RCC 7860 (cell line): Measurements from ENCODE around the gene CMTM4.
"Not testable (repeated sequence)": the region's sequence is repeated elsewhere in the genome, so short reads cannot be mapped to it uniquely, and the experiment has no call there.

ENCODE experiments used
- DNase-seq: peaks from one replicate; pipeline ENCODE4 v3.0.0-alpha.2; 2015; ENCODE audit warnings: low spot score
- FAIRE-seq: peaks from 2 replicates; lab custom pipeline; 2012; peaks lifted over from hg19 to GRCh38; lab: Jason Lieb, UNC

The CMTM4 gene

GRCh38 chr16:66617728-66618127 lies 78.8 kb downstream of the CMTM4 start:
- no peak for FAIRE-seq
- DNase-seq = peak; percentile 8

DNA sequence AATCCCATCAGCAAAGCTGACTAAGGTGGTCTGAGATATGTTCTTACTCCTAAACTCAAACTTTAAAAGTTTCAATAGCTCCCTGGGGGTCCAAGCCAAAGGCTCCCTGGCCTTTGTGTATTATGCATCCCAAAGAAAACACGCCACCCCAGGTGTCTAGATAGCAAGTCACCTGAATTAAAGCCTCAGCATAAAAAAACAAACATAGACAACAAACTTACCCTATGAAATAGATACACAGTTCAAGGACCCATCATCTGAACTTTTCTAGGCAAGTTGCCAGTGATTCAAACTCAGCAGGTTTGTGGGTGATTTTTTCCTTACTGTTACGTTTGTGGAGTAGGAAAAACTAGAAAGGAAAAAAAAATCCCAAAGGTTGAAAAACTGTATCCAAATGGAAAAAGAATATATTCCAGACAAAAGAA lies 79.5 kb downstream of the CMTM4 start:
- FAIRE-seq = no peak

DNA sequence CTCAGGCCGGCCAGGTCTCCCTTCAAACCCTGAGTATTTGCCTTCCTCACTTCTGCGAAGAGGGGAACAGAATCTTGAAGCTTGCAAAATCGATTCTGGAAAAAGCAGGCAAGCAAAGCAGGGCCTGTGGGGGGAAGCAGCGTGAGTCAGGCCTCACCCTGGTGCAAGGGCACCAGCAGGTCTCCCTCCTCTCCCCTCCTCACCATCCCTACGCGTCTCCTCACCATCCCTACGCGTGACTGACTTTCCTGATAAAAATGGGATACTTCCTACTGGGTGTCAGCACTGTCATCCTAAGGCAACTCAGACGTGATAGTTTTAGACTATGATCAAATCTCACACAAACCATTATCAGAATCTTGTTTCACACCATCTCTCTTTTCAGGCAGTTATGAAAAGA lies 80.0 kb downstream of the CMTM4 start:
- FAIRE-seq (peak; percentile 79), DNase-seq (peak; percentile 70)

More for the DNA sequence above, 79.5 kb downstream of the CMTM4 start:
- no peak for DNase-seq

DNA sequence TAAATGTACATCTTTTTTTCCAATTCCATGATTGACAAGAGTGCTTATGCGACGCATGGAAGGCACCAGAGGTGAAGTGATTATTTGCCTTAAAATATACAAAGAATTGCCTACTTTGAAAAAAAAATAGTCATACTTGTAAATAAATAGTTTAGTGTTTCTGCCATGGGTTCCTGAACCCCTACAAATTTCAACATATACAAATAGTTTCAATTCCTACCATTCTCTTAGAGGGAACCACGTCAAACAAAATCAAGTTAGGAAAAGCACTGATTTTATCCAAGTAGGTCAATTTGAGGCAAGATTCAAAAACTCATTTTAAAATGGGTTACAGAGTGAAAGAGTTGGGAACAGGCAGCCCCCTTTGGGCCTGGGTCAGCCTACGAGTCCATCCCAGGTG lies 80.4 kb downstream of the CMTM4 start:
- DNase-seq (no peak), FAIRE-seq (no peak)

GRCh38 chr16:66614161-66614802 lies 82.3 kb downstream of the CMTM4 start:
- no peak for DNase-seq
- no peak for FAIRE-seq

- FAIRE-seq (no peak), DNase-seq (no peak)
Measured at GRCh38 chr16:66612422-66612821, 84.1 kb downstream of the CMTM4 start.

- not testable (repeated sequence) for DNase-seq, FAIRE-seq
Measured at GRCh38 chr16:66611911-66612310, 84.6 kb downstream of the CMTM4 start.

DNA sequence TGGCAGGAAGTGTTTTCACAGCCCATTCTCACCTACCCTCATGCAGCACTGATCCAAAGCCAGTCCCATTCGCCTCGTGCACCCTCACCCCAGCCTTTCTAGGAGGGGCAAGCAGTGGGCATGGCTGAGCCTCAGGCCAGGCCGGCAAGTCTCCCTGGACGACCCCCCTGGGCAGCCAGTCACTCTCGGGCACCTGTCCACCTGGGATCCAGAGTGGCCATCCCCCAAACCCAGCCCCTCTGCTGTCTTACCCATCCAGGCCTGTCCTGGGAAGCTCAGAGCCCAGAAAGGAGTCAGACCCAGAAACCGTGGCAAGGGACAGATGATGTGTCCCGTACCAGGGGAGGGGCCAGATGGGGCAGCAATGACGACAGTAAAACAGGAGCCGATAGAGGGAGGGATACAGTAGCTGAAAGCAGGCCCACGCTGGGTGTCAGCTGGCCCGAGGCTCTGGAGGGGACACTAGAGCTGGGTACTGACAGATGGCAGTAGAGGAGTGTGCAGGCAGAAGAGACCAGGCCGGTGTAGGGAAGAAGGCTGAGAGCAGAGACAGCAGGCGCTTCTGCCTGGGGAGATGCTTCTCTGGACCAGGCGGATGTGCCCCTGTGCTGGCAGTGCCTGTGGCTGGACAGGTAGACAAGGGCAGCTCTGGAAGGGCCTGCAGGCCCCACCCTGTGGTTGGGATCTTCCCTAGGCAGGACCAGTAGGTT lies 86.3 kb downstream of the CMTM4 start:
- FAIRE-seq (no peak), DNase-seq (no peak)

DNA sequence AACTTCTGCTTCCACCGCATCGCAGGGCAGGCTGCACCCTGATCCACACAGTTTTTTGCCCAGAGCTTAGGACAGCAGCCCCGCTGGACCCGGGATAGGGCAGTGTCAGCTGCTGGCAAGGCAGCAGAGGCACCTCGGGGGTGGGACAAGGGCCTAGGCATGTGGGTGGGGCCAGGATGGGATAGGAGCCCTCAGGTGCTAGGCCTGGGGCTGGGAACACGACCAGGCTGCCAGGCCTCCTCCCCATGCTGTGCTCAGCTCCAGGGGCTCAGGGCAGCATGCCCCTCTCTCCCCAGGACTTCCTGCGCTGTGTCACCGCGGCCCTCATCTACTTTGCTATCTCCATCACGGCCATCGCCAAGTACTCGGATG lies 87.4 kb downstream of the CMTM4 start:
- FAIRE-seq (no peak), DNase-seq (no peak)

GRCh38 chr16:66608241-66609138 lies 88.1 kb downstream of the CMTM4 start:
- DNase-seq (peak; percentile 85), FAIRE-seq (peak; percentile 66)

DNA sequence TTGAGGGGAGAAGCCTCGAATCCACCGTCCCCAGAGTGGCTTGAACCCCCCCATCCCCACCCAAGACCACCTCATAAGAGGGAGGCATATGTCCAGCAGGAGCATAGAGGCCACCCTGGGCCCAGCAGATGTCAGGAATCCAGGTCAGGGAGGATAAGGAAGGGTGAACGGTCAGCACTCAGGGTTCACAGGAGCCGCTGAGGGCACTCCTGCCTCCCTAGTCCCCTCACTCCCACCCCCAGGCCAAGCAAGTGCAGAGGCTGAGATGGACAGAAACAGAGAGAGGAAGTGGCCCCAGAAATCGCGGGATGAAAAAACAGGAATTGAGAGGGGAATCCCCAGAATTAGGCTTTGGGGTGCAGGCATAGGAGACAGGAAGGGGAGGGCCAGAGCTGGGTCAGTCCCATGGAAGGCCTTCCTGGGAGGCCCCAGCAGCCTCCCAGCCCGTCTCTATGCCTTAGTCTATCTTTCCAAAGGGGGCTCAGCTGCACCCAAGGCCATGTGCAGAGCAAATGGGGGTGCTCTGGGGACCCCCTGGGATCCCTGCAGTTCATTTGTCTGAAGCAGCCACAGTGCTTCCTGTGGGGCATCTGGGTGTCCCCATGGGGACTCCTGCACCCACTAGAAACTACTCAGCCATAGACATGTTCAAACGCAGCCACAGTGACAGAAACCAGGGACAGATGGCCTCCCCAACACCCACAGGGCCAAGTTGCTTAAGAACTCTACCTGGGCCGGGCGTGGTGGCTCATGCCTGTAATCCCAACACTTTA lies 90.4 kb downstream of the CMTM4 start:
- DNase-seq = no peak
- no peak for FAIRE-seq

GRCh38 chr16:66605177-66605978 lies 91.2 kb downstream of the CMTM4 start:
- DNase-seq (no peak), FAIRE-seq (no peak)

DNA sequence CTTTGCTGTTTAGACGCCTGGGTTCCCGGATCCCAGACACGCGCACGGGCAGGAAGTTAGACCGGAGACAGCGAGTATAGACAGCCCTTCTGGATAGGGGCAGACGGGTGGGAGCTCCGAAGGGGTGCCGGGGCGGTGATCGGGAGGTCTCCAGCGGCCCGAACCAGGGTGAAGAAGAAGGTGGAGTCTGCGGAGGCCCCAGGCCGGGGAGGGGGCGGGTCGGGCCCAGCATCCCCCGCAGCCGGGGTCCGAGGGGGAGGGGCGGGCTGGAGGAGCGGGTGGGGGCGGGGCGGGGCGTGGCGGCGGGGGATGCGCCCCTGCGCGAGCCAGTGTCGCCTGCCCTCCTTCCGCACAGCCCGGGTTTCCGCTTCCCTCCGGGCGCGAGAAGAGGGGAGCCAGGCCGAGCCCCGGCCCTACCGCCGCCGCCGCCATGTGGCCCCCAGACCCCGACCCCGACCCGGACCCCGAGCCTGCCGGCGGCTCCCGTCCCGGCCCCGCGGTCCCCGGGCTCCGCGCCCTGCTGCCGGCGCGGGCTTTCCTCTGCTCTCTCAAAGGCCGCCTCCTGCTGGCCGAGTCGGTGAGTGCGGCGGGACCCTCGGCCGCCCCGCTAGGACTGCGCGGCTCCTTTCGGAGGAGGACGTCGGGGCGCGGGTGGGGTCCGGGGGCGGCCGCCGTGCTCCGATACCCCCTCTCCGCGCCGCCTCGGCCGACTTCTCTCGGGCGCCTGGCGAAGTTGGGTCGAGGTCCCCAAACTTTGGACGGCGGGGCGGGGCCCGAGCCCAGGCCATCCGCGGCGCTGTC lies 92.0 kb downstream of the CMTM4 start, which contains the start of gene CMTM3:
CMTM3 (plus strand) TSS at position 329 of the 801 bp plus-strand sequence; CDS start at position 431, 102 bp downstream.
- FAIRE-seq (no peak), DNase-seq (no peak)

- FAIRE-seq (no peak), DNase-seq (no peak)
Measured at GRCh38 chr16:66603537-66604375, 92.8 kb downstream of the CMTM4 start.

DNA sequence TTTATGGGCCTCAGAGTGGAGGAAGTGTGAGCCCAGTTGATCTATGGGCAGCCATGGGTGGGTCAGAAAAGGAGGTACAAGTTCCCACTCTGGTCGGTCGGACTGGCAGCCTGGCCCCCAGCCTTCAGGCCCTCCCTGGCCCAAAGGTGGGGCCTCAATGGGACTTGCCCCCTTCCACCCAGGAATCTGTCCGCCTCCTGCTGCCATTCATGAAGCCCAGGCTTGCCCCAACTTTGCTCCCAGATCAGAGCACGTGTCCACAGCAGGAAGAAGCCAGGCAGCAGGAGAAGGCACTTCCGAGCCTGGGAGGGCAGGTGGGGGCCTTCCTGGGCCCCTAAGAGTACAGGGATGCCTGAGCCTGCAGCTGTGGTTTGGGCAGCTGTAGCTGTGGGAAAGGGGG lies 95.1 kb downstream of the CMTM4 start:
- no peak for FAIRE-seq
- DNase-seq = no peak

DNA sequence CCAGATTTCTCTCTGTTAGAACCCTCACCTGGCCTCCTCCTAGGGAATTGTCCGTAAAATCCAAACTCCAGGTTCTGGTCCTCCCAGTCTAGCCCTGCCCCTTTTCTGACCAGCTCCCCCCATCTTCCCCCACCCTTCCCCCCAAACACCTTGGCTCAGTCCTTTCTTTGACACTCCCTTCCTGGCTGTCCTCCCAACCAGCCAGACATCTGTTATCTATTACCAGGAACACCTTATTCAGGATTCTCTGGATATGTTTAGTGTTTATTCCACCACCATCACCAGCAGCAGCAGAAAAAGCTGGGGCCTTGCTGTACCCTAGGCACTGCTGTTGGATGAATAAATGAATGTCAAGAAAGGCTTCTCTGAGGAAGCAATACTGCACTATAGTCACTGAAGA lies 96.1 kb downstream of the CMTM4 start:
- FAIRE-seq (no peak), DNase-seq (no peak)

GRCh38 chr16:66599726-66600125 lies 96.8 kb downstream of the CMTM4 start:
- no peak for DNase-seq

DNA sequence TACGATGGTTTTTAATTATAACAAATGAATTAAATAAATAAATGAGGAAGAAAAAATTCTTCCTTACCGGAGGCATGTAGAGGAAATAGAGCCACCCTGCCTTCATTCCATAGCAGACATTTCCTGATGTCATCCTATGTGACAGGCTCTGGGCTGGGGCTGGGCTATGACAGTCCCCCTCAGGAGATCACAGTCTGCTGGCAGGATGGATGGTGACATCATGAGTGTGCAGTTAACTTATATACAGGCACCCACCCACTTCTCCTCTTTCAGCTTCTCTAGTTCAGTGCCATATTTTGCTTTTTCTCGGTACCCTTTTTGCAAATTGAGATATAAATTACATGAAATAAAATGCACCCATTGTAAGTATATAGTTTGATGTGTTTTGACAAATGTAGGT lies 98.4 kb downstream of the CMTM4 start:
- no peak for FAIRE-seq
- DNase-seq = no peak

More at GRCh38 chr16:66599726-66600125, 96.8 kb downstream of the CMTM4 start:
- FAIRE-seq = no peak
